Skeletal muscle satellite cell (primary cell): ENCODE measurements around the gene TMEM117.
"Not testable (repeated sequence)": the region's sequence is repeated elsewhere in the genome, so short reads cannot be mapped to it uniquely, and the experiment has no call there.

Experiments used
- H3K27me3 ChIP-seq: 2 replicates; pipeline ENCODE4 v1.7.0; 2013; ENCODE audit warnings: low read length; ENCODE audit not compliant: control insufficient read depth, insufficient read depth
- H3K36me3 ChIP-seq: 2 replicates; pipeline ENCODE4 v1.7.0; 2013; ENCODE audit warnings: mild to moderate bottlenecking, control low read depth, low read length; ENCODE audit not compliant: insufficient read depth
- H3K4me1 ChIP-seq: 2 replicates; pipeline ENCODE4 v1.7.0; 2013; ENCODE audit warnings: low read length; ENCODE audit not compliant: control insufficient read depth, insufficient read depth
- H3K4me2 ChIP-seq: 2 replicates; pipeline ENCODE4 v1.7.0; 2013; ENCODE audit warnings: mild to moderate bottlenecking, low read length
- H3K4me3 ChIP-seq: 2 replicates; pipeline ENCODE4 v1.7.0; 2013; ENCODE audit warnings: low read length
- H3K9ac ChIP-seq: 2 replicates; pipeline ENCODE4 v1.7.0; 2013; ENCODE audit warnings: mild to moderate bottlenecking, low read depth, low read length, moderate library complexity
- H3K9me3 ChIP-seq: replicated peaks from 2 replicates; pipeline ENCODE4 v1.7.0; 2013; ENCODE audit warnings: mild to moderate bottlenecking, control low read depth, low read length

The TMEM117 gene

GRCh38 chr12:44375694-44376093, 539.8 kb downstream of the TMEM117 start:
- Histone ChIP-seq H3K9ac (no peak overlapping the region), H3K4me1 (peaks cover 4% of the 10 kb centered on the region), H3K4me3 (no peak overlapping the region), H3K9me3 (no peaks in the 10 kb centered on the region), H3K27me3 (no peaks in the 10 kb centered on the region), H3K36me3 (no peaks in the 10 kb centered on the region), H3K4me2 (no peak overlapping the region)

DNA sequence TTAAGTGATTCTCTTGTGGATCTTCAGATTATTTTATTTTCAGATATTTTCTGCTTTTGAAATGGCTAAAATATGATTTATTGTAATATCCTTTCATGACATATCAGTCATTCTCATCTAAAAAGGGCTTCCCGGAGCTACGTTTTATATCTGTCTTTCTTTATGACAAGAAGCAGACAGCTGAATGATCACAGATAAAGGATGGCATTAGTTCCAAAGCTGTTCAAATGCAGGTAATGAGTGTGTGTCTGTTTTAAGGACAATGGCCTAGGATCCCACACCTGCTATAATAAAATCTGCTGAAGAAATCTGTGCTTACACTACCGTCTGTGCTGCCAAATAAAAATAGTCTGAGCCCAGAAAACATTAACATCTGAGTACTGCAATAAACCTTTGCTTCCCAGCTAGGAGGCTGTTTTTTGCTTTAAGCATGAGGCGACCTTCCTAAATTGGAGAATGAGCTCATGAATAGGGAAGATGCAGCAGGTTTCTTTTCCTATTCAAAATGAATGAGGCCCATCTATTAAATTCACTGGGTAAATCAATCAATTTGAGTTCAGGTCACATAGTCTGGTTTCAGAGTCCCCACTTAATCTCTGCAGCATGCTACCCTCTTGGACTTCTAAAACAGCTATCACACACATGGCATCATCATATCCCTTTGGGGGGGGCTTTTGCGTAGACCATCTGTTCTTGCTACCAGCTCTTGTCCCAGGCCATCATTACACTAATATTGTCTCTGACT, 541.7 kb downstream of the TMEM117 start:
- no peak overlapping the region for H3K9ac ChIP-seq
- H3K36me3 ChIP-seq: no peaks in the 10 kb centered on the region
- H3K4me3 ChIP-seq: no peak overlapping the region
- H3K9me3 ChIP-seq: no peaks in the 10 kb centered on the region
- H3K4me2 ChIP-seq: no peak overlapping the region
- no peaks in the 10 kb centered on the region for H3K27me3 ChIP-seq
- H3K4me1 ChIP-seq: peaks cover 2% of the 10 kb centered on the region

GRCh38 chr12:44379113-44379512, 543.2 kb downstream of the TMEM117 start:
- H3K9me3 ChIP-seq, H3K27me3 ChIP-seq, H3K4me1 ChIP-seq, H3K36me3 ChIP-seq, H3K9ac ChIP-seq, H3K4me2 ChIP-seq, H3K4me3 ChIP-seq: not testable (repeated sequence)

- Histone ChIP-seq H3K4me1 (no peaks in the 10 kb centered on the region), H3K9ac (no peak overlapping the region), H3K4me3 (no peak overlapping the region), H3K36me3 (no peaks in the 10 kb centered on the region), H3K27me3 (no peaks in the 10 kb centered on the region), H3K4me2 (no peak overlapping the region), H3K9me3 (no peaks in the 10 kb centered on the region)
Observed at GRCh38 chr12:44379831-44380230, 544.0 kb downstream of the TMEM117 start.

DNA sequence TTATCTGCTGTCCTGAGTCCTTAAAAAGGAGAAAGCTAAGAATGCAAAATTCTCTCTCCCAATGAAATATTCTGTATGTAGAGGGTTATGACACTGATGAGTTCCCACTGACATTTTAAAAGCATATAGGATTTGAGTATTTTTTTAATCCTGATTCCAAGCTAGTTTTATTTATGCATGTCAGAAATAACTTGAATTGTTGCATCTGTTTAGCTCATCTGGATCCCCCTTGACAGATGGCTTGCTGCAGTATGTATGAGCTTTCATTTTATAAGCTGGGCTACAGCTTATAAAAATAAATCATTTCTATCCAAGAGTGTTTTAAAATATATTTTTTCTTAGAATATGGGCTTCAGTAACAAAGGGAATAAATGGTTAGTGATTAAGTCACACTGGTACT, 545.0 kb downstream of the TMEM117 start:
- Histone ChIP-seq H3K27me3 (no peaks in the 10 kb centered on the region), H3K4me3 (no peak overlapping the region), H3K9me3 (no peaks in the 10 kb centered on the region), H3K9ac (no peak overlapping the region), H3K36me3 (no peaks in the 10 kb centered on the region), H3K4me1 (no peaks in the 10 kb centered on the region), H3K4me2 (no peak overlapping the region)

DNA sequence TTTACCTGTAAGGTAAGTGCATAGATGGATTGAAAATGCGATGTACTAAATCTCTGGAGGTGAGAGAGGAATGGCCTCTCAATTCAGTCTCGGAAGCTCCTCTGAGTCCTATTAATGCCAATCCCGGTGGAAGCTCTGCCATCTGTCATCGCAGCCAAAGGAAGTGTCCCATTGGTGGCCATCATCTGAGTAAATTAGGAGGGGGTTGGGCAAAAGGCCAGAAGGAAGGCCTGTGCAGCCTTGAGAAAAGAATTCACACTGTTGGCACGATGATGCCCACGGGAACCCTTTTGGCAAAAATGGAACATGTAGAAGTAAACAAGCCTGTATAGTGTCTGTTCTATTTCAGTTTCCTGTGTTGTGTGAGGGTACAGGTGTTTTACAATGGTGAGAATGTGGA, 545.5 kb downstream of the TMEM117 start:
- Histone ChIP-seq H3K27me3 (no peaks in the 10 kb centered on the region), H3K4me3 (no peak overlapping the region), H3K4me1 (no peaks in the 10 kb centered on the region), H3K36me3 (no peaks in the 10 kb centered on the region), H3K4me2 (no peak overlapping the region), H3K9me3 (no peaks in the 10 kb centered on the region), H3K9ac (no peak overlapping the region)

DNA sequence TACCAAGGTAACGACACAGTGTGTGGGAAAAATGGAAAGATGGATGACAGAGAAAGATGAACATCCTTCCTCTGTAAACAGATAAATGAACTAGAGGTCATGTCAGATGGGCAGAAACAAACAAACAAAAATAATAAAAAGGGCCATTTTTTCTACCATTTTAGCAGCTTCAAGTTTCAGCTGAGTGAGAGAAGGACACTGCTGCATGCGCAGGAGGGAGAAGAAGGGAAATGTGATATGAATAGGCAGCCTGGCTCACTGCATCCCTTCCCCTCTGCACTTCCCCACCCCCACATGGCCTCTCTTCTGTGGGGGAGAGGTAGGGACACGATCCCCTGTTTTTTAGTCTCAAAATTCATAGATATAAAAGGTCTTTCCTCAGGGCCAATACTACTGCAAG, 548.3 kb downstream of the TMEM117 start:
- Histone ChIP-seq H3K4me1 (no peaks in the 10 kb centered on the region), H3K27me3 (no peaks in the 10 kb centered on the region), H3K9me3 (no peaks in the 10 kb centered on the region), H3K4me3 (no peak overlapping the region), H3K9ac (no peak overlapping the region), H3K4me2 (no peak overlapping the region), H3K36me3 (no peaks in the 10 kb centered on the region)

DNA sequence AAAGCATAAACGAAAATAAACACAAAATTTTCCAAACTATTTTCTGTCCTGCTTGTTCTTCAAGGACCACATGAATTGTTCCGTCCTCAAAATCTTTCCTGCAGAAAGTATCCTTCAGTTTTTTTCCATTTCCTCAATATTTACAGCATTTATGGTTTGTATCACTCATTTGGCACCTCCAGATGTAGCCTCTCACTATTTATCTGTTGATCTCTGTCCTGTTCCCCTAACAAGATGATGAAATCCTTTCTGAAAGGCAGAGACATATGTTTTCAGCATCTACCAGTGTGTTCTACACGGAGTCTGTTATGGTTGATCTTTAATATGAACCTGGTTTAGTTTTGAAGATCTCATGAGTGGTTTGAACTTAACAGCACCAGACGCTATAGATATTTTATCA, 550.1 kb downstream of the TMEM117 start:
- no peak overlapping the region for H3K9ac ChIP-seq
- H3K4me2 ChIP-seq: no peak overlapping the region
- H3K4me1 ChIP-seq: no peaks in the 10 kb centered on the region
- no peaks in the 10 kb centered on the region for H3K27me3 ChIP-seq
- no peak overlapping the region for H3K4me3 ChIP-seq
- no peaks in the 10 kb centered on the region for H3K36me3 ChIP-seq
- no peaks in the 10 kb centered on the region for H3K9me3 ChIP-seq

- H3K4me2 ChIP-seq: no peak overlapping the region
- no peaks in the 10 kb centered on the region for H3K9me3 ChIP-seq
- H3K27me3 ChIP-seq: no peaks in the 10 kb centered on the region
- no peak overlapping the region for H3K4me3 ChIP-seq
- no peaks in the 10 kb centered on the region for H3K36me3 ChIP-seq
- H3K4me1 ChIP-seq: no peaks in the 10 kb centered on the region
- no peak overlapping the region for H3K9ac ChIP-seq
Observed at GRCh38 chr12:44387581-44387980, 551.7 kb downstream of the TMEM117 start.

DNA sequence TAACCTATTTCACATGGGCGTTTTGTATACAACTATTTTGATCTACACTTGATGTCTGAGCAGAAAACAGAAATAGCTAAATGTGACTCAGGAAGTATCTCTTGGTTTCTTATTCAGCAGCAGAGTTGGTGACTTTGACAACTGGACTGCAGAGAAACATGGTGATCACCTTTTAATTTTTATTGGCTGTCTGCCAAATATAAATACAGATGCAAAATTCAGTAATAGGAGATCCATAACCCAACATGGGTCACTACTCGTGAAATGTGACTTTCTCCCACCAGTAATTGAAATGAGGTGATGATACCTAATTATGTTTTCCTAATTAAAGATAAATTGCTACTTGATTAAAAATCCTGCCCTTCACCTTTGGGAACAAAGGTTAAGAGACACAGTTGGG, 553.2 kb downstream of the TMEM117 start:
- H3K4me2 ChIP-seq: no peak overlapping the region
- H3K4me3 ChIP-seq: no peak overlapping the region

GRCh38 chr12:44389896-44390295, 554.0 kb downstream of the TMEM117 start:
- H3K27me3 ChIP-seq: no peaks in the 10 kb centered on the region
- H3K9me3 ChIP-seq: no peaks in the 10 kb centered on the region
- H3K4me2 ChIP-seq: no peak overlapping the region
- no peak overlapping the region for H3K4me3 ChIP-seq
- H3K4me1 ChIP-seq: no peaks in the 10 kb centered on the region
- no peak overlapping the region for H3K9ac ChIP-seq
- no peaks in the 10 kb centered on the region for H3K36me3 ChIP-seq

More for the DNA sequence above, 553.2 kb downstream of the TMEM117 start:
- H3K9ac ChIP-seq: no peak overlapping the region
- no peaks in the 10 kb centered on the region for H3K9me3 ChIP-seq
- no peaks in the 10 kb centered on the region for H3K4me1 ChIP-seq
- H3K27me3 ChIP-seq: no peaks in the 10 kb centered on the region
- H3K36me3 ChIP-seq: no peaks in the 10 kb centered on the region

- Histone ChIP-seq H3K4me2 (no peak overlapping the region), H3K9ac (no peak overlapping the region), H3K4me3 (no peak overlapping the region), H3K9me3 (no peaks in the 10 kb centered on the region), H3K27me3 (no peaks in the 10 kb centered on the region), H3K4me1 (no peaks in the 10 kb centered on the region), H3K36me3 (no peaks in the 10 kb centered on the region)
Observed at GRCh38 chr12:44397631-44398030, 561.8 kb downstream of the TMEM117 start.
